Coronary artery (tissue), 2 donors: ENCODE measurements around the gene DISC1.
A peak's percentile ranks its signal among the peaks of the same experiment; 100 is the strongest.

Experiments used
- DNase-seq: peaks from one replicate; pipeline ENCODE4 v3.0.0-alpha.2; 2017; ENCODE audit warnings: low spot score
- H3K27ac ChIP-seq, 2 donors: fragments of 200-600 bp; sonication (generic); one replicate each; pipeline ENCODE4 v1.5.1; 2016 to 2019
- H3K4me3 ChIP-seq: fragments of 200-600 bp; sonication (generic); 2 replicates; pipeline ENCODE4 v1.5.1; 2016; ENCODE audit warnings: mild to moderate bottlenecking, moderate library complexity
- CTCF ChIP-seq: fragments of 200-600 bp; sonication (generic); IDR thresholded peaks from one replicate; pipeline ENCODE4 v1.5.1; 2019; ENCODE audit warnings: antibody characterized with exemption

Gene DISC1

GRCh38 chr1:231792634-231793033 is 166.0 kb downstream of the DISC1 start:
- H3K4me3 ChIP-seq: no peak overlapping the region
- no peak overlapping the region for H3K27ac ChIP-seq
- TF ChIP-seq CTCF: no peak
- DNase-seq: no peak

GRCh38 chr1:231793893-231794292 is 167.3 kb downstream of the DISC1 start:
- no peak for TF ChIP-seq CTCF
- no peak for DNase-seq
- Histone ChIP-seq H3K4me3 (no peak overlapping the region), H3K27ac (no peak overlapping the region)

GRCh38 chr1:231796141-231796540 is 169.6 kb downstream of the DISC1 start:
- TF ChIP-seq CTCF: no peak
- no peak overlapping the region for H3K4me3 ChIP-seq
- DNase-seq: no peak
- no peak overlapping the region for H3K27ac ChIP-seq

GRCh38 chr1:231799363-231799986 is 172.9 kb downstream of the DISC1 start:
- no peak for DNase-seq
- Histone ChIP-seq H3K4me3 (no peak overlapping the region), H3K27ac (no peak overlapping the region)
- TF ChIP-seq CTCF: no peak

- no peak overlapping the region for H3K4me3 ChIP-seq
- DNase-seq: no peak
- no peak for TF ChIP-seq CTCF
- H3K27ac ChIP-seq: no peak overlapping the region
These were observed 173.5 kb downstream of the DISC1 start for GRCh38 chr1:231800108-231800507.

GRCh38 chr1:231801042-231801585 is 174.5 kb downstream of the DISC1 start:
- no peak for TF ChIP-seq CTCF
- H3K4me3 ChIP-seq: no peak overlapping the region
- no peak overlapping the region for H3K27ac ChIP-seq
- DNase-seq: no peak

- no peak for DNase-seq
- no peak for TF ChIP-seq CTCF
- Histone ChIP-seq H3K4me3 (no peak overlapping the region), H3K27ac (peak overlapping the region in 1 of 2 donors; percentile 26)
These were observed 176.8 kb downstream of the DISC1 start for GRCh38 chr1:231803353-231803752.
